ENCODE results near the gene DCLRE1B. TPM values are rescaled to one million over a fixed set of nuclear protein-coding genes. Genes with fewer than 3 reads are reported as not detected.

Gene DCLRE1B
- total and polyA plus RNA-seq, 8 donors, result 0.68 to 2.7 (median 1.3) TPM

- H3K27ac ChIP-seq, result peak overlapping the region in 3 of 4 donors; percentile 12 to 68 (median 67)
- no peak for TF ChIP-seq CTCF (IDR thresholded peaks at IDR 0.05)
- H3K4me1 ChIP-seq, result peaks cover 0 to 43% (median 28%) of the 10 kb centered on the region in 3 donors
- H3K27me3 ChIP-seq, result no peaks in the 10 kb centered on the region
- intact Hi-C loops (cut with DNase I), result no loop called here
- no peaks in the 10 kb centered on the region for H3K9me3 ChIP-seq
- DNase-seq, result peak in 4 of 6 donors; percentile 43 to 63 (median 48)
- no peak for FAIRE-seq
- peak; percentile 81 to 88 (median 84) for ATAC-seq
- H3K4me3 ChIP-seq, result no peak overlapping the region
- no peaks in the 10 kb centered on the region for H3K36me3 ChIP-seq
- 31 to 32% methylated on average over 1 of the region's 1 CpG for WGBS, 2 donors
These were observed 30.9 kb upstream of the DCLRE1B start for GRCh38 chr1:113874012-113874879.

GRCh38 chr1:113875714-113876113 is 29.4 kb upstream of the DCLRE1B start:
- peaks cover 0 to 52% (median 30%) of the 10 kb centered on the region in 3 donors for H3K4me1 ChIP-seq

GRCh38 chr1:113876176-113876575 is 28.9 kb upstream of the DCLRE1B start:
- DNase-seq (no peak), FAIRE-seq (no peak), ATAC-seq (no peak)
- H3K36me3 ChIP-seq, result no peaks in the 10 kb centered on the region
- no peaks in the 10 kb centered on the region for H3K9me3 ChIP-seq
- H3K27ac ChIP-seq, result peak overlapping the region in 1 of 4 donors; percentile 67
- H3K4me1 ChIP-seq, result peaks cover 0 to 57% (median 35%) of the 10 kb centered on the region in 3 donors
- no peaks in the 10 kb centered on the region for H3K27me3 ChIP-seq
- no peak for TF ChIP-seq CTCF (IDR thresholded peaks at IDR 0.05)
- no peak overlapping the region for H3K4me3 ChIP-seq
- WGBS, 2 donors, result 69 to 76% methylated on average over 5 of the region's 5 CpGs
- intact Hi-C loops (cut with DNase I), result no loop called here

More at GRCh38 chr1:113875714-113876113, 29.4 kb upstream of the DCLRE1B start:
- TF ChIP-seq CTCF (IDR thresholded peaks at IDR 0.05), result no peak
- 36 to 42% methylated on average over 2 of the region's 2 CpGs for WGBS, 2 donors
- no peak overlapping the region for H3K4me3 ChIP-seq
- FAIRE-seq, result no peak
- no peaks in the 10 kb centered on the region for H3K36me3 ChIP-seq
- no peaks in the 10 kb centered on the region for H3K27me3 ChIP-seq
- intact Hi-C loops (cut with DNase I), result no loop called here
- peak; percentile 48 to 66 (median 56) for ATAC-seq
- no peaks in the 10 kb centered on the region for H3K9me3 ChIP-seq
- H3K27ac ChIP-seq, result peak overlapping the region in 2 of 4 donors; percentile 67 to 68
- DNase-seq, result peak in 2 of 6 donors; percentile 29 to 30

DNA sequence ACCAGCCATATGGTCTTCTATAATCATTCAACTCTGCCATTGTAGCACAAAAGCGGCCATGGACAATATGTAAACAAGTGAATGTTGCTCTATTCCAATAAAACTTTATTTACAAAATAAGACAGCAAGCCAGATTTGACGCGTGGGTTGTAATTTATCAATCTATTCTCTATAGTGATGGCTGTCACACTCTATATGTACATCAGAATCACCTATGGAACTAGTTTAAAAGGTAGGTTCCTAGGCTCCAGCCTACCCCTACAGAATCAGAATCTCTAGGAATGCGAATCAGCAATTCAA is 25.4 kb upstream of the DCLRE1B start:
- Histone ChIP-seq H3K27me3 (no peaks in the 10 kb centered on the region), H3K36me3 (no peaks in the 10 kb centered on the region), H3K4me3 (no peak overlapping the region), H3K27ac (peak overlapping the region in 1 of 4 donors; percentile 36), H3K4me1 (peaks cover 0 to 40% (median 39%) of the 10 kb centered on the region in 3 donors), H3K9me3 (no peaks in the 10 kb centered on the region)
- no peak for TF ChIP-seq CTCF (IDR thresholded peaks at IDR 0.05)
- DNase-seq (no peak), FAIRE-seq (no peak), ATAC-seq (no peak)
- intact Hi-C loops (cut with DNase I), result no loop called here
- 51 to 52% methylated on average over 4 of the region's 4 CpGs for WGBS, 2 donors

DNA sequence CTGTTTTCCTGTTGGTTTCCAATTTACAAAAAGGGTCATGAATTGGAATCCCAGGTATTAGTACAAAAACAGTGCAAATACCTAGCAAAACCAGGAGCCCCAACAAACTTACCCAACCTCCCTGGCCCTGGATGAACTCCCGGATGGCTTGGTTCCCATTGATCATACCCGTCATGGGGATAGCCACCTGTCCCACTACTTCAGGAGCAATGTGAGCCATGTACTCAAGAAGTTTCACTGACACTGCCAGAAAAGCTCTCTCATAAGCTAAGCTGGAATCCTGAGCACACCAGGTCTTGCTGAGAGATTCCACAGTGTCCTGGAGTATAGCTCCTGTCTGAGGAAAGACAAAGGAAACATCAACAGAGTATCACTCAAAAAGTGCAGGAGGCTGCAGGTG is 23.5 kb upstream of the DCLRE1B start:
- WGBS, 2 donors, result 41 to 53% methylated on average over 2 of the region's 2 CpGs
- H3K36me3 ChIP-seq, result no peaks in the 10 kb centered on the region
- intact Hi-C loops (cut with DNase I), result no loop called here
- H3K4me3 ChIP-seq, result no peak overlapping the region
- H3K9me3 ChIP-seq, result no peaks in the 10 kb centered on the region
- no peak for DNase-seq
- H3K4me1 ChIP-seq, result peaks cover 0 to 35% (median 25%) of the 10 kb centered on the region in 3 donors
- no peak for FAIRE-seq
- peak overlapping the region in 2 of 4 donors; percentile 54 to 56 for H3K27ac ChIP-seq
- H3K27me3 ChIP-seq, result no peaks in the 10 kb centered on the region
- no peak for TF ChIP-seq CTCF (IDR thresholded peaks at IDR 0.05)
- ATAC-seq, result no peak

All from pancreas (tissue), 10 donors.